Endothelial cell (in vitro differentiated cells): ENCODE results near the gene CYSTM1. TPM values are rescaled to one million over a fixed set of nuclear protein-coding genes. Genes with fewer than 3 reads are reported as not detected.

Experiments used
- DNase-seq: peaks from one replicate; pipeline ENCODE4 v3.0.0; 2021; ENCODE audit warnings: low spot score
- H3K27ac Mint-ChIP-seq: one replicate; pipeline ENCODE4 v1.8.0; 2021; ENCODE audit warnings: mixed read lengths, inconsistent platforms; ENCODE audit not compliant: unreplicated experiment
- H3K27me3 Mint-ChIP-seq: one replicate; pipeline ENCODE4 v1.8.0; 2021; ENCODE audit warnings: mild to moderate bottlenecking, moderate library complexity, mixed read lengths, inconsistent platforms; ENCODE audit not compliant: unreplicated experiment
- H3K36me3 Mint-ChIP-seq: one replicate; pipeline ENCODE4 v1.8.0; 2021; ENCODE audit warnings: mild to moderate bottlenecking, low read depth, mixed read lengths, inconsistent platforms; ENCODE audit not compliant: unreplicated experiment
- H3K4me1 Mint-ChIP-seq: one replicate; pipeline ENCODE4 v1.8.0; 2021; ENCODE audit warnings: mild to moderate bottlenecking, mixed read lengths, inconsistent platforms; ENCODE audit not compliant: unreplicated experiment
- H3K4me3 Mint-ChIP-seq: one replicate; pipeline ENCODE4 v1.8.0; 2021; ENCODE audit warnings: mild to moderate bottlenecking, mixed read lengths, inconsistent platforms; ENCODE audit not compliant: unreplicated experiment
- H3K9me3 Mint-ChIP-seq: one replicate; pipeline ENCODE4 v1.8.0; 2021; ENCODE audit warnings: mixed read lengths, inconsistent platforms; ENCODE audit not compliant: unreplicated experiment
- CTCF ChIP-seq: fragments of 200-600 bp; sonication (generic); IDR thresholded peaks from one replicate; pipeline ENCODE4 v1.5.0; 2021; ENCODE audit warnings: antibody characterized with exemption; ENCODE audit not compliant: unreplicated experiment
- total RNA-seq: library from RNA; stranded (reverse); fragmentation: NEBNext Ultra II Directional; extraction: Animal tissue kit (Norgen Biotek cat#: 25700); gene quantifications from one replicate; pipeline ENCODE4 v1.2.1, GENCODE V29; 2021; ENCODE audit not compliant: unreplicated experiment

The CYSTM1 gene
- total RNA-seq, 1 donor from 2014 or later, result 21.7 TPM

GRCh38 chr5:140240987-140241706 lies 66.2 kb downstream of the CYSTM1 start:
- no peak for TF ChIP-seq CTCF
- Mint-ChIP-seq H3K36me3 (peaks cover 14% of the 10 kb centered on the region), H3K9me3 (no peaks in the 10 kb centered on the region)

GRCh38 chr5:140242099-140242498 lies 67.1 kb downstream of the CYSTM1 start:
- Mint-ChIP-seq H3K9me3 (no peaks in the 10 kb centered on the region), H3K27me3 (peaks cover 7% of the 10 kb centered on the region), H3K27ac (peak overlapping the region; percentile 70), H3K4me1 (peaks cover 35% of the 10 kb centered on the region), H3K4me3 (no peak overlapping the region), H3K36me3 (peaks cover 14% of the 10 kb centered on the region)
- no peak for TF ChIP-seq CTCF
- no peak for DNase-seq

More at GRCh38 chr5:140240987-140241706, 66.2 kb downstream of the CYSTM1 start:
- Mint-ChIP-seq H3K4me1 (peaks cover 25% of the 10 kb centered on the region), H3K27me3 (peaks cover 7% of the 10 kb centered on the region), H3K27ac (no peak overlapping the region), H3K4me3 (no peak overlapping the region)
- DNase-seq, result peak; percentile 49

- Mint-ChIP-seq H3K36me3 (peaks cover 14% of the 10 kb centered on the region), H3K27me3 (peaks cover 8% of the 10 kb centered on the region), H3K4me3 (no peak overlapping the region), H3K9me3 (no peaks in the 10 kb centered on the region), H3K27ac (no peak overlapping the region), H3K4me1 (peaks cover 38% of the 10 kb centered on the region)
- no peak for DNase-seq
- no peak for TF ChIP-seq CTCF
Observed at GRCh38 chr5:140242890-140243585, 68.0 kb downstream of the CYSTM1 start.

- peaks cover 8% of the 10 kb centered on the region for H3K27me3 Mint-ChIP-seq
- peaks cover 38% of the 10 kb centered on the region for H3K4me1 Mint-ChIP-seq
- no peak for DNase-seq
- H3K27ac Mint-ChIP-seq, result no peak overlapping the region
- H3K4me3 Mint-ChIP-seq, result no peak overlapping the region
- H3K9me3 Mint-ChIP-seq, result no peaks in the 10 kb centered on the region
- peaks cover 14% of the 10 kb centered on the region for H3K36me3 Mint-ChIP-seq
- TF ChIP-seq CTCF, result no peak
Observed at GRCh38 chr5:140243706-140244250, 68.8 kb downstream of the CYSTM1 start.
